ENCODE data around the gene RAI14.

Gene RAI14

GRCh38 chr5:34616651-34617050, 39.5 kb upstream of the RAI14 start:
- no peak for TF ChIP-seq CTCF (IDR thresholded peaks at IDR 0.05; ENCODE audit: borderline replicate concordance, insufficient read depth, low read depth, low read length)

GRCh38 chr5:34618371-34619065, 37.6 kb upstream of the RAI14 start:
- no peak for TF ChIP-seq CTCF (IDR thresholded peaks at IDR 0.05; ENCODE audit: borderline replicate concordance, insufficient read depth, low read depth, low read length)

More at GRCh38 chr5:34616651-34617050, 39.5 kb upstream of the RAI14 start:
- H3K4me3 ChIP-seq (ENCODE audit: low read depth, low read length) = no peak overlapping the region

GRCh38 chr5:34620185-34620584, 35.9 kb upstream of the RAI14 start:
- TF ChIP-seq CTCF (IDR thresholded peaks at IDR 0.05; ENCODE audit: borderline replicate concordance, insufficient read depth, low read depth, low read length) = no peak
- no peak overlapping the region for H3K4me3 ChIP-seq (ENCODE audit: low read depth, low read length)

More at GRCh38 chr5:34618371-34619065, 37.6 kb upstream of the RAI14 start:
- no peak overlapping the region for H3K4me3 ChIP-seq (ENCODE audit: low read depth, low read length)

GRCh38 chr5:34621277-34622097, 34.6 kb upstream of the RAI14 start:
- no peak for TF ChIP-seq CTCF (IDR thresholded peaks at IDR 0.05; ENCODE audit: borderline replicate concordance, insufficient read depth, low read depth, low read length)
- no peak overlapping the region for H3K4me3 ChIP-seq (ENCODE audit: low read depth, low read length)

GRCh38 chr5:34622098-34622400, 34.1 kb upstream of the RAI14 start:
- TF ChIP-seq CTCF (IDR thresholded peaks at IDR 0.05; ENCODE audit: borderline replicate concordance, insufficient read depth, low read depth, low read length) = no peak

GRCh38 chr5:34624691-34625090, 31.4 kb upstream of the RAI14 start:
- no peak overlapping the region for H3K4me3 ChIP-seq (ENCODE audit: low read depth, low read length)
- no peak for TF ChIP-seq CTCF (IDR thresholded peaks at IDR 0.05; ENCODE audit: borderline replicate concordance, insufficient read depth, low read depth, low read length)

More at GRCh38 chr5:34622098-34622400, 34.1 kb upstream of the RAI14 start:
- H3K4me3 ChIP-seq (ENCODE audit: low read depth, low read length) = no peak overlapping the region

GRCh38 chr5:34625246-34625645, 30.9 kb upstream of the RAI14 start:
- H3K4me3 ChIP-seq (ENCODE audit: low read depth, low read length) = no peak overlapping the region
- TF ChIP-seq CTCF (IDR thresholded peaks at IDR 0.05; ENCODE audit: borderline replicate concordance, insufficient read depth, low read depth, low read length) = no peak

Data from GM12875 (cell line).